ENCODE results near the gene RAD54L2. TPM values are rescaled to one million over a fixed set of nuclear protein-coding genes. Genes with fewer than 3 reads are reported as not detected.

RAD54L2 gene, protein sequence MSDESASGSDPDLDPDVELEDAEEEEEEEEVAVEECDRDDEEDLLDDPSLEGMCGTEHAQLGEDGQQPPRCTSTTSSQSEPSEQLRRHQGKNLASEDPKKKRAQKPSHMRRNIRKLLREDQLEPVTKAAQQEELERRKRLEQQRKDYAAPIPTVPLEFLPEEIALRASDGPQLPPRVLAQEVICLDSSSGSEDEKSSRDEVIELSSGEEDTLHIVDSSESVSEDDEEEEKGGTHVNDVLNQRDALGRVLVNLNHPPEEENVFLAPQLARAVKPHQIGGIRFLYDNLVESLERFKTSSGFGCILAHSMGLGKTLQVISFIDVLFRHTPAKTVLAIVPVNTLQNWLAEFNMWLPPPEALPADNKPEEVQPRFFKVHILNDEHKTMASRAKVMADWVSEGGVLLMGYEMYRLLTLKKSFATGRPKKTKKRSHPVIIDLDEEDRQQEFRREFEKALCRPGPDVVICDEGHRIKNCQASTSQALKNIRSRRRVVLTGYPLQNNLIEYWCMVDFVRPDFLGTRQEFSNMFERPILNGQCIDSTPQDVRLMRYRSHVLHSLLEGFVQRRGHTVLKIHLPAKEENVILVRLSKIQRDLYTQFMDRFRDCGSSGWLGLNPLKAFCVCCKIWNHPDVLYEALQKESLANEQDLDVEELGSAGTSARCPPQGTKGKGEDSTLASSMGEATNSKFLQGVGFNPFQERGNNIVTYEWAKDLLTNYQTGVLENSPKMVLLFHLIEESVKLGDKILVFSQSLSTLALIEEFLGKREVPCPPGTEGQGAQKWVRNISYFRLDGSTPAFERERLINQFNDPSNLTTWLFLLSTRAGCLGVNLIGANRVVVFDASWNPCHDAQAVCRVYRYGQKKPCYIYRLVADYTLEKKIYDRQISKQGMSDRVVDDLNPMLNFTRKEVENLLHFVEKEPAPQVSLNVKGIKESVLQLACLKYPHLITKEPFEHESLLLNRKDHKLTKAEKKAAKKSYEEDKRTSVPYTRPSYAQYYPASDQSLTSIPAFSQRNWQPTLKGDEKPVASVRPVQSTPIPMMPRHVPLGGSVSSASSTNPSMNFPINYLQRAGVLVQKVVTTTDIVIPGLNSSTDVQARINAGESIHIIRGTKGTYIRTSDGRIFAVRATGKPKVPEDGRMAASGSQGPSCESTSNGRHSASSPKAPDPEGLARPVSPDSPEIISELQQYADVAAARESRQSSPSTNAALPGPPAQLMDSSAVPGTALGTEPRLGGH (N-terminal part only)
- 14.0 and 16.5 TPM in 2 replicates for total RNA-seq (2012; rRNA removed)

DNA sequence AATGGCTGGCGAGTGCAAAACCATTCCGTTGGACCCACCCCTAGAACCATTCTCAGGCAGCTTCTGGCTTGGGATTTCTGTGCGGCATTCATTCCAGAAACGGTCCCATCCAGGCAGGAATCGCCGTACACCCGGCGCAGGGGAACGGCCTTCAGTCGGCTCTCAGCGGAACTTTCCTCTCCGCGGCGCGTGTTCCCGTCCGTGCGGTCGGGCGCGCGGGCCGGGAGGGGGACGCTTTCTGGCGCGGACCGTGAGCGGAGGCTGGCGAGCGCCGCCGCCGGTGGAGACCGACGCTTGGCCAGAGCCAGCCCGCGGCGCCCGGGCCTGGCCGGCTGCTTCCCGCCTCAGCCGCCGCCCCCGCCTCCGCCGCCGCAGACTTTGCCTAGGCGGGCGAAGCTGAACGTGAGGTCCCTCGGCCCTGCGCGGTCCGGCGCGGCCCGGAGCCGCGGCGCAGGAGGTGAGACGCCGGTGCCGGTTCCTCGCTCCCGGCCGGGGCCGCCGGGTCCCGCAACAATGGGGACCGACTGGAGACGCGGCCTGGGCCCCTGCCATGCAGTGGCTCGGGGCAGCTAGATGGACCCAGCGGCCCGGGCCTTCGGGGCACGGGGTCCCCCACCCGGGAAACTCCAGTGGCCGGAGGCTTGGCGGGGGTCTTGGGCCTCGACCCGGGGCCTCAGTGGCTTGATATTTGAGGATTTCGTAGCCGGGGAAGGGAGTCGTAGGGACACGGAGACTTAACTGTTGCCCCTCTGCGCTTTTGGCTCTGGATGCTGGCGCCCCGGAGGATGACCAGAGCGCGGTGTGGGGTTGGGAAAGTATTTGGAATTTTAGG lies at the start of gene RAD54L2:
RAD54L2 (plus strand) TSS at position 261 of the 832 bp plus-strand sequence. CDS start 51,702 bp downstream, outside the sequence.
- Histone ChIP-seq H3K4me2 (ENCODE audit: low read length) (peak within 1 kb of the TSS; percentile 95), H3K4me3 (ENCODE audit: low read length) (peak within 1 kb of the TSS; percentile 85)

DNA sequence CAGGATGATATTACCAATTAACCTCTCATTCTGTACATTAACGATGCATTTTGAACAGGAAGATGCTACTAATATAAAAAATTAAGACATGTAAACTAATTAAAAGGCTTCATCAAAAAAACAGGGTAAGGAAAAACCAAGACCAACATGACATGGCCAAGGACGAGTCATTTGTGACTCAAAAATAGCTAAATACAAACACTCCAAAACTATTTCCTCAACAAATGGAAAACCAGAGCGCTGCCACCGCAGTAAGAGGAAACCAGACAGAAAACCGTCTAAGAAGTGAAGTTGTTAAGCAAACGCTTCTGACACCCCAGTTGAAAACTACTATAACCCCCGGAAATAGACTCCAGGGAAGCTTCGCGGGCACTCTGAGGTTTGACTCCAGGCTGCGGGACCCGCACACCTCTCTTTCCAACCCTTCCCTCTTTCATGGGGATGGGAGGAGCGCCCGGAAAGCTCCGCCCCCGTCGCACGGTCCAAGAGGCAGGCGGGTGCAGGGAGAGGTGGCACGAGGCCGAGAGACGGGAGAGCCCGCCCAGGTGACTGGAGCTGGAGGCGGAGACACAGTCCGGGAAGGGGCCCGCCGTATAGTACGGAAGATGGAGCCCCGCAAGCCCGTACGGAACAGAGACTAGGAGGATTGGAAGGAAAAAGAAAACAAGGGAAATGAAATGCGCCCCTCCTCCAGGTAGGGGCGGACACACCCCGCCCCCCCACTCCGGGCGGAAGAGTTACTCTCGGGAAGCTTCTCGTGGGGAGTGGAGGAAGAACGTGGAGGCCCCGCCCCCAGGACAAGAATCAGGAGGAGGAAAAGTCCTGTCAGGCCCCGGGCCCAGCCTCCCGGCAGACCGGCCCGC lies 39.4 kb upstream of the RAD54L2 start:
- H3K27me3 ChIP-seq (ENCODE audit: control insufficient read depth, insufficient read depth, low read length) = no peaks in the 10 kb centered on the region
- H3K4me3 ChIP-seq (ENCODE audit: low read length) = peak overlapping the region; percentile 82
- H3K9me3 ChIP-seq (replicated peaks; ENCODE audit: low read length) = no peaks in the 10 kb centered on the region
- peak overlapping the region; percentile 85 for H3K4me2 ChIP-seq (ENCODE audit: low read length)
- peaks cover 4% of the 10 kb centered on the region for H3K4me1 ChIP-seq (ENCODE audit: control insufficient read depth, insufficient read depth, low read length)
- peaks cover 5% of the 10 kb centered on the region for H3K36me3 ChIP-seq (ENCODE audit: insufficient read depth, low read length)
- H3K9ac ChIP-seq (ENCODE audit: low read depth, low read length) = peak overlapping the region; percentile 82

More for the DNA sequence above, at the start of gene RAD54L2:
- Histone ChIP-seq H3K36me3 (ENCODE audit: insufficient read depth, low read length) (peaks cover 5% of the 10 kb centered on the region), H3K9me3 (replicated peaks; ENCODE audit: low read length) (no peaks in the 10 kb centered on the region), H3K4me1 (ENCODE audit: control insufficient read depth, insufficient read depth, low read length) (peaks cover 21% of the 10 kb centered on the region), H3K9ac (ENCODE audit: low read depth, low read length) (peak within 1 kb of the TSS; percentile 99), H3K27me3 (ENCODE audit: control insufficient read depth, insufficient read depth, low read length) (no peaks in the 10 kb centered on the region)

DNA sequence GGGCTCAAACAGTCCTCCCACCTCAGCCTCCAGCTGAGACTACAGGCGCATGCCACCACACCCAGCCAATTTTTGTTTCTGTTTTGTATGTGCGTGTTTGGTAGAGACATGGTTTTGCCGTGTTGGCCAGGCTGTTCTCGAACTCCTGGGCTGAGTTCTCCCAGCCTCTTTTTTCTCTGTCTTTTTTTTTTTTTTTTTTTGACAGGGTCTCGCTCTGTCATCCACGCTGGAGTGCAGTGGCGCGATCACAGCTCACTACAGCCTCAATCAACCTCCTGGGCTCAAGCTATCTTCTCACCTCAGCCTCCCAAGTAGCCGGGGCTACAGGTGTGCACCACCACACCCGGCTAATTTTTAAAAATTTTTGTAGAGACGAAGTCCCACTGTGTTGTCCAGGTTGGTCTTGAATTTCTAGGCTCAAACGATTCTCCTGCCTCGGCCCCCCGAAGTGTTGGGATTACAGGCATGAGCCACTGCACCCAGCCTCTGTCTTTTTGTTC lies 37.8 kb upstream of the RAD54L2 start:
- Histone ChIP-seq H3K4me3 (ENCODE audit: low read length) (peak overlapping the region; percentile 56), H3K36me3 (ENCODE audit: insufficient read depth, low read length) (peaks cover 5% of the 10 kb centered on the region), H3K4me1 (ENCODE audit: control insufficient read depth, insufficient read depth, low read length) (peaks cover 4% of the 10 kb centered on the region), H3K9me3 (replicated peaks; ENCODE audit: low read length) (no peaks in the 10 kb centered on the region), H3K27me3 (ENCODE audit: control insufficient read depth, insufficient read depth, low read length) (no peaks in the 10 kb centered on the region), H3K4me2 (ENCODE audit: low read length) (peak overlapping the region; percentile 71), H3K9ac (ENCODE audit: low read depth, low read length) (peak overlapping the region; percentile 64)

DNA sequence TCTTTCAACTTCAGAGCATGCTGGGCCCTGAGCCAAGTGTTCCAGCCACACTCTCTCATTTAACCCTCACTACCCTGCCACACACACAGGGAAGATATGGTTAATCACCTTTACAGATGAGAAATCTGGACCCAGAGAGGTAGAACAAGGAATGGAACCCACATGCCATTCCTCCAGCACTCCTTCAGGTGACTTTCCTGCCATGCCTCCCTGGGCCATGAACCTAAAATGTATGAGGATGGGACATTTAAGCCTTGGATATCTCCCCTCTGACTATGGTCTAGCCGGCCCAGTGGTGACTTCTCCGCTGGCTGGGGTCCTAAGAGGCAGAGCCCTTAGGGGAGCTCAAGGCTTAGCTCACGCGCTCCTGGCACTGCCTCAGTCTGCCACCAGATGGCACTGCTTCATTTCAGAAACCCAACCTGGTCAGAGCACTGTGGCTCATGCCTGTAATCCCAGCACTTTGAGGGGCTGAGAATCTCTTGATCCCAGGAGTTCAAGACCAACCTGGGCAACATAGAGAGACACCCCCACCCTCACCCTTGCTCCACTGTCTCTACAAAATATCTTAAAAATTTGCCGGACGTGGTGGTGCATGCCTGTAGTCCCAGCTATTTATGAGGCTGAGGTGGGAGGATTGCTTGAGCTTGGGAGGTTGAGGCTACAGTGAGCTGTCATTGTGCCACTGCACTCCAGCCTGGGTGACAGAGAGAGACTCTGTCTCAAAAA lies 36.5 kb upstream of the RAD54L2 start:
- Histone ChIP-seq H3K4me3 (ENCODE audit: low read length) (no peak overlapping the region), H3K9ac (ENCODE audit: low read depth, low read length) (no peak overlapping the region), H3K4me2 (ENCODE audit: low read length) (no peak overlapping the region), H3K9me3 (replicated peaks; ENCODE audit: low read length) (no peaks in the 10 kb centered on the region), H3K27me3 (ENCODE audit: control insufficient read depth, insufficient read depth, low read length) (peaks cover 4% of the 10 kb centered on the region), H3K4me1 (ENCODE audit: control insufficient read depth, insufficient read depth, low read length) (peaks cover 4% of the 10 kb centered on the region), H3K36me3 (ENCODE audit: insufficient read depth, low read length) (no peaks in the 10 kb centered on the region)

DNA sequence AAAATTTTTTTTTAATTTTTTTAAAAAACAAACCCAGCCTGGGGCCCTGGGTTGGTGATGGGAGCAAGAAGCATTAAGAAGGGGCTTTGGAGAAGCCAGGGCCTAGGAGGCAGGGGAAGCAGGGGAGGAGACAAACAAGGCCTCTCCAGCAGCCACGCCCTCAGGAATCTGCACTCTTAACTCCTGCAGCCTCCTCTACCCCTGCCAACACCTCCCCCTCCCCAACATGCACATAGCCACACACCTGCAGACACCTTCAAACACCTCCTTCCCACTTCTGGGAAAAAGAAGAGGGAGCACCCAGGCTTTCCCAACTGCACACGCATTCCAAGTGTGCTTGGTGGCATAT lies 36.0 kb upstream of the RAD54L2 start:
- Histone ChIP-seq H3K4me2 (ENCODE audit: low read length) (no peak overlapping the region), H3K4me1 (ENCODE audit: control insufficient read depth, insufficient read depth, low read length) (peaks cover 4% of the 10 kb centered on the region), H3K27me3 (ENCODE audit: control insufficient read depth, insufficient read depth, low read length) (peaks cover 4% of the 10 kb centered on the region), H3K9me3 (replicated peaks; ENCODE audit: low read length) (no peaks in the 10 kb centered on the region), H3K36me3 (ENCODE audit: insufficient read depth, low read length) (no peaks in the 10 kb centered on the region), H3K9ac (ENCODE audit: low read depth, low read length) (no peak overlapping the region), H3K4me3 (ENCODE audit: low read length) (no peak overlapping the region)

DNA sequence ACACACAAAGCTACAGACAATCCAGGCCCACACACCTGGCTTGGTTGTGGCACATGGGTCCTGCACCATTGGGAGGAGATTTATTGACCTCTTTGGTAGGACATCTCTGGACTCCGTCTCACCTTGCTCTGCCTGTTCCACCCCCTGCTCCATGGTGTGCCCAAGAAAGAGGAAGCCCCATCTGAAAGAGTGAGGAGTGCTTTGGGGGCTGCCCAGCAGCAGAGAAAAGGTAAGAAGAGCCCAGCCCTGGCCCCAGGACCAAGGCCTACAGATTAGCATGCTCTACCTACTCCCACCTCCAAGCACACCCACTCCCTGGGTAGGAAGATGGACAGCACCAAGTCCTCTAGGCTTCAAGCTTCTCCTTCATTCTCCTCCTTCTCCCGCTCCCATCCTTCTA lies 35.5 kb upstream of the RAD54L2 start:
- H3K4me1 ChIP-seq (ENCODE audit: control insufficient read depth, insufficient read depth, low read length) = peaks cover 4% of the 10 kb centered on the region
- no peak overlapping the region for H3K9ac ChIP-seq (ENCODE audit: low read depth, low read length)
- peaks cover 4% of the 10 kb centered on the region for H3K27me3 ChIP-seq (ENCODE audit: control insufficient read depth, insufficient read depth, low read length)

DNA sequence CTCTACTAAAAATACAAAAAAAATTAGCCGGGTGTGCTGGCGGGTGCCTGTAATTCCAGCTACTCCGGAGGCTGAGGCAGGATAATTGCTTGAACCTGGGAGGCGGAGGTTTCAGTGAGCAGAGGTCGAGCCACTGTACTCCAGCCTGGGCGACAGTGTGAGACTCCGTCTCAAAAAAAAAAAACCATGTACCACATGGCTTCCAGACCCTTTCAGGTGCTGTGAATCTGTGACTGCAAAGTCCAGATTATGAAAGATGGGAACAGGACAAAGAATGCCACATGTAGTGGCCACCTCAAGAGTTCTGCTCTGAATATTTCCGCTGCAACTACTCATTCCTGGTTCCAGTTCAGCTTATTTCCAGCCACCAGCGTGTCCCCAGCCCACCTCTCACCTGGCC lies 30.3 kb upstream of the RAD54L2 start:
- Histone ChIP-seq H3K4me1 (ENCODE audit: control insufficient read depth, insufficient read depth, low read length) (no peaks in the 10 kb centered on the region), H3K27me3 (ENCODE audit: control insufficient read depth, insufficient read depth, low read length) (peaks cover 12% of the 10 kb centered on the region), H3K9me3 (replicated peaks; ENCODE audit: low read length) (no peaks in the 10 kb centered on the region), H3K4me2 (ENCODE audit: low read length) (no peak overlapping the region), H3K9ac (ENCODE audit: low read depth, low read length) (no peak overlapping the region), H3K36me3 (ENCODE audit: insufficient read depth, low read length) (no peaks in the 10 kb centered on the region), H3K4me3 (ENCODE audit: low read length) (no peak overlapping the region)

More for the DNA sequence above, 35.5 kb upstream of the RAD54L2 start:
- H3K4me2 ChIP-seq (ENCODE audit: low read length) = no peak overlapping the region
- H3K9me3 ChIP-seq (replicated peaks; ENCODE audit: low read length) = no peaks in the 10 kb centered on the region
- H3K36me3 ChIP-seq (ENCODE audit: insufficient read depth, low read length) = no peaks in the 10 kb centered on the region
- H3K4me3 ChIP-seq (ENCODE audit: low read length) = no peak overlapping the region

DNA sequence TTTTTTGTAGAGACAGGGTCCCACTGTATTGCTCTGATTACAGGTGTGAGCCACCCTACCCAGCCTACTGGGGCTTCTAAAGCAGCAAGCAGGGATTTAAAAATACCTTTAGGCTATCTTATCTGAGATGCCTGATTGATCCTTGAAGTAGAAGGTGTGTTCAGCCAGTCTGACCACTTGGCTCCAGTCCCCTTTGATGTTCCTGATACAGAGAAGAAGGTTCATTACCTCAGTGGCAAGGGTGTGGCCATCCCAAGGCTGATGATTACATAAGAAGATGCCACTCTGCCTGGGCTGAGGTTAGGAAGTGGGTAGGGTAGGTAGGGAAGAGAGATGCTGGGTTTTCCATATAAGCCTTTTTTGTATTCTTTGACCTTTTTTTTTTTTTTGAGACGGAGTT lies 27.5 kb upstream of the RAD54L2 start:
- H3K27me3 ChIP-seq (ENCODE audit: control insufficient read depth, insufficient read depth, low read length) = peaks cover 12% of the 10 kb centered on the region
- H3K4me2 ChIP-seq (ENCODE audit: low read length) = no peak overlapping the region
- H3K9ac ChIP-seq (ENCODE audit: low read depth, low read length) = no peak overlapping the region

DNA sequence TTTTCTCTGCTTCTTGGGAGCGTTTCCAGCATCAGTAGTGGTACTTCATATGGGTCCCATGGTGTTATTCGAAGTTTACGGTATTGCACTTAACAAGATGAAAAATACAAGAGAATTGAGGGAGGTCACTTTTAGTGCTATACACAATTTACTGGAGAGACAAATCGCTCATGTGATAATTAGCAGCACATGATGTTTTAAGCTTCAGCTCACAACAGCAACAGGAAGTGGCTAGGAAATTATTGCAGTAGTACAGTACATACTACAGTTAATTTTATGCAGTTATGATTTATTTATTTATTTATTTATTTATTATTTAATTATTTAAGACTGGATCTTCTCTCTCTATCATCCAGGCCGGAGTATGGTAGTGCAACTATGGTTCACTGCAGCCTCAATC lies 24.3 kb upstream of the RAD54L2 start:
- Histone ChIP-seq H3K4me2 (ENCODE audit: low read length) (no peak overlapping the region), H3K4me1 (ENCODE audit: control insufficient read depth, insufficient read depth, low read length) (no peaks in the 10 kb centered on the region), H3K36me3 (ENCODE audit: insufficient read depth, low read length) (no peaks in the 10 kb centered on the region), H3K9ac (ENCODE audit: low read depth, low read length) (no peak overlapping the region), H3K4me3 (ENCODE audit: low read length) (no peak overlapping the region), H3K9me3 (replicated peaks; ENCODE audit: low read length) (no peaks in the 10 kb centered on the region), H3K27me3 (ENCODE audit: control insufficient read depth, insufficient read depth, low read length) (peaks cover under 1% of the 10 kb centered on the region)

More for the DNA sequence above, 27.5 kb upstream of the RAD54L2 start:
- no peaks in the 10 kb centered on the region for H3K4me1 ChIP-seq (ENCODE audit: control insufficient read depth, insufficient read depth, low read length)
- H3K4me3 ChIP-seq (ENCODE audit: low read length) = no peak overlapping the region
- no peaks in the 10 kb centered on the region for H3K36me3 ChIP-seq (ENCODE audit: insufficient read depth, low read length)
- H3K9me3 ChIP-seq (replicated peaks; ENCODE audit: low read length) = no peaks in the 10 kb centered on the region
